Left lung (tissue), 10 donors: ENCODE results near the gene PAPPA. TPM values are rescaled to one million over a fixed set of nuclear protein-coding genes. Genes with fewer than 3 reads are reported as not detected.

Experiments
- ATAC-seq: fragments of 200-7000 bp; cut with Tn5 transposase; one replicate; pipeline ENCODE4 v1.9.1; 2020; ENCODE audit warnings: moderate library complexity
- DNase-seq, 4 donors: peaks; one replicate each; pipeline ENCODE4 v3.0.0-alpha.2; 2013 to 2020
- H3K27ac ChIP-seq, 2 donors: fragments of 200-600 bp; sonication (generic) in 1 of 2; one replicate each; pipeline versions ENCODE4 v1.5.0 to v1.8.0; 2020 to 2021
- H3K27me3 ChIP-seq, 2 donors: fragments of 200-600 bp; sonication (generic) in 1 of 2; one replicate each; pipeline versions ENCODE4 v1.5.0 to v1.8.0; 2020 to 2021
- H3K36me3 ChIP-seq, 2 donors: fragments of 200-600 bp; sonication (generic) in 1 of 2; one replicate each; pipeline versions ENCODE4 v1.5.0 to v1.8.0; 2020 to 2021
- H3K4me1 ChIP-seq, 2 donors: fragments of 200-600 bp; one replicate each; pipeline ENCODE4 v1.8.0; 2021
- H3K4me3 ChIP-seq, 2 donors: fragments of 200-600 bp; sonication (generic) in 1 of 2; one replicate each; pipeline versions ENCODE4 v1.5.0 to v1.8.0; 2020 to 2021; ENCODE audit warnings: mild to moderate bottlenecking in 1 of 2
- H3K9me3 ChIP-seq, 2 donors: fragments of 200-600 bp; sonication (generic) in 1 of 2; one replicate each; pipeline versions ENCODE4 v1.5.0 to v1.8.0; 2020 to 2021
- intact Hi-C, 2 donors: fragments of 100-400 bp; cut with DNase I; formaldehyde crosslinking; loops; one replicate each; pipeline versions ENCODE4 v1.11.2 to v1.14.2; 2022
- polyA plus RNA-seq, 6 donors: library from polyadenylated mRNA; unstranded; fragments of 120-200 nt; gene quantifications; one replicate each; pipeline ENCODE4 v1.2.1, GENCODE V29; 2013; ENCODE audit not compliant: insufficient read length in 6 of 6
- total RNA-seq, 2 donors: library from RNA; stranded (reverse); fragmentation: NEBNext Ultra II Directional; extraction: Animal tissue kit (Norgen Biotek cat#: 25700); gene quantifications; one replicate each; pipeline ENCODE4 v1.2.1, GENCODE V29; 2021
- TF ChIP-seq, protein P1 (sequence below), 2 donors: fragments of 200-600 bp; sonication (generic) in 1 of 2; IDR thresholded peaks; one replicate each; pipeline versions ENCODE4 v1.5.0 to v1.8.0; 2021; ENCODE audit warnings: antibody characterized with exemption in 2 of 2
- donor health status: DM: no; HTN: yes; CAD: no.
- donor health status: DM: no; HTN: no; CAD: no.

Gene PAPPA
- total and polyA plus RNA-seq, 8 donors = 1.1 to 9.8 (median 1.3) TPM

DNA sequence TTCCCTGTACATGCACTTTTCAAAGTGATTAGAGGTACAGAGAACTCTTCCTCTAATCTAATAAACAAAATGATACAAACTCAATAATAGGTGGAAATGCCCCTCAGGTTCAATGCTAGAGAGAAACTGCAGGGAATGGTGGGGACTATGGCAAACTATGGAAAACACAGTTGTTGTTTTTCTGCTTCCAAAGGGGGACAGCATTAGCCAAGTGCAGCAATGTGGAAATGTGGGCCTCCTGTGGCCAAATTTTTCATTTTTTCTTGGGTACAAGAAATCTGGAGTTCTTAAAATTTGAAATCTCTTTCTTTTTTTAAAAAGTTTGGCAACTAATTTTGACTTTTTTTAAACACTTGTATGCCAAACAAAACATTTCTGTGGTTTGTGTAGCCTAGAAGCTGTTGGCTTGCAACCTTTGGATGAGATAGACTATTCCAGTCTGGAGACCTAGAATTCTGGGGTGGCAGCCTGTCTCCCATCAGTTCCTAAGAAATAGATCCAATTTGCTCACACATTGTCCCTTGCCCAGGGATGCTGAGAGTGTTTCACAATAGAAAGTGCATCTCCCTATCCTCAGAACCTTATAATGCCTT, 218.6 kb downstream of the PAPPA start:
- no peaks in the 10 kb centered on the region for H3K9me3 ChIP-seq
- H3K36me3 ChIP-seq = no peaks in the 10 kb centered on the region
- H3K27ac ChIP-seq = no peak overlapping the region
- no peak for ATAC-seq
- no peak overlapping the region for H3K4me3 ChIP-seq
- no peaks in the 10 kb centered on the region for H3K4me1 ChIP-seq
- intact Hi-C loops = no loop called here
- TF ChIP-seq, protein P1, sequence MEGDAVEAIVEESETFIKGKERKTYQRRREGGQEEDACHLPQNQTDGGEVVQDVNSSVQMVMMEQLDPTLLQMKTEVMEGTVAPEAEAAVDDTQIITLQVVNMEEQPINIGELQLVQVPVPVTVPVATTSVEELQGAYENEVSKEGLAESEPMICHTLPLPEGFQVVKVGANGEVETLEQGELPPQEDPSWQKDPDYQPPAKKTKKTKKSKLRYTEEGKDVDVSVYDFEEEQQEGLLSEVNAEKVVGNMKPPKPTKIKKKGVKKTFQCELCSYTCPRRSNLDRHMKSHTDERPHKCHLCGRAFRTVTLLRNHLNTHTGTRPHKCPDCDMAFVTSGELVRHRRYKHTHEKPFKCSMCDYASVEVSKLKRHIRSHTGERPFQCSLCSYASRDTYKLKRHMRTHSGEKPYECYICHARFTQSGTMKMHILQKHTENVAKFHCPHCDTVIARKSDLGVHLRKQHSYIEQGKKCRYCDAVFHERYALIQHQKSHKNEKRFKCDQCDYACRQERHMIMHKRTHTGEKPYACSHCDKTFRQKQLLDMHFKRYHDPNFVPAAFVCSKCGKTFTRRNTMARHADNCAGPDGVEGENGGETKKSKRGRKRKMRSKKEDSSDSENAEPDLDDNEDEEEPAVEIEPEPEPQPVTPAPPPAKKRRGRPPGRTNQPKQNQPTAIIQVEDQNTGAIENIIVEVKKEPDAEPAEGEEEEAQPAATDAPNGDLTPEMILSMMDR (IDR thresholded peaks at IDR 0.05) = no peak
- no peak for DNase-seq
- H3K27me3 ChIP-seq = no peaks in the 10 kb centered on the region

DNA sequence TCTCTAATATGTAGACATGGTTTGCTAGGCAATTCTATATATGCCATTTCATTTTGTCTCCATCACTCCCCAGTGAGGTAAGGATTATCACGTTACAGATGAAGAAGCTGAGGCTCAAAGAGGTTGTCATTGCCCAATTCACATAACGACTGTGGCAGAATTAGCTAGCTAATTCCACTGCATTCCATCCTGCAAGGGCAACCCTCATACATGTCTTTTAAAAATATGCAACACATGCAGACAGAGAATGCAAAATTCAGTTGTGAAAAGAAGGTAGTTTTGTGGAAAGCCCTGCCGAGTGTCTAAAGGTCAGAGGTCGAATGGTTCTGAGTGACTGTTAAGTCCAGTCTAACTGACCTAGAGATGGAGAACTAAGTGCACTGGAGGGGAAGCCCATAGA, 219.2 kb downstream of the PAPPA start:
- no peaks in the 10 kb centered on the region for H3K9me3 ChIP-seq
- H3K4me1 ChIP-seq = no peaks in the 10 kb centered on the region
- no peaks in the 10 kb centered on the region for H3K27me3 ChIP-seq
- no peaks in the 10 kb centered on the region for H3K36me3 ChIP-seq
- no peak for ATAC-seq
- no peak overlapping the region for H3K27ac ChIP-seq
- DNase-seq = no peak
- no peak overlapping the region for H3K4me3 ChIP-seq
- intact Hi-C loops = no loop called here
- TF ChIP-seq, protein P1 (IDR thresholded peaks at IDR 0.05) = no peak

DNA sequence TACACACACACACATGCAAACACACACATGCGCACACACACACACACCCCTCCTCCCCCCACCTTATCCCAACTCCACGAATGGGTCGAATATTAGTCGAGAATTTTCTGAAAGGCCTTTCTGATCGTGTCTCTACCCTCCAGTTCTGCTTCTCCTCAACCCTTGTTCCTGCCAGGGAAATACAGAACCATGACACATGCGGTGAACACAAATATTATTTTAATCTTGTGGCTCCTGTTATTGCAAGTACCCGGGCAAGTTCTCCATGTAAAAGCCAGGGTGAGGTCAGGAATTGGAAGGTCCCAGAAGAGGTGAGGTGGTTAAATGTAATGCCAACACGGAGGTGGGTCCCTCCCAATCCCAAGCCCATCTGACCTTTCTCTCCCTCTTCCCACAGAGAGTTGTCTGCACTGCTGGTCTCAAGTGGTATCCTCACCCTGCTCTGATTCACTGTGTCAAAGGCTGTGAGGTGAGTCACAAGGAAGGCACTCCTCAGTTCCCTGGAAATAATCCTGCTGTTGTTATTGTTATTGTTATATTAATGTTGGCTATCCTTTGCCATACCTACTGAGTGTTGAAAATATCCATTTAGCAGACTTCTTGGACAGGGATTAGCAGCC, 223.7 kb downstream of the PAPPA start:
- H3K27me3 ChIP-seq = no peaks in the 10 kb centered on the region
- H3K27ac ChIP-seq = no peak overlapping the region
- H3K4me3 ChIP-seq = no peak overlapping the region
- intact Hi-C loops = no loop called here
- no peaks in the 10 kb centered on the region for H3K4me1 ChIP-seq
- no peaks in the 10 kb centered on the region for H3K36me3 ChIP-seq
- DNase-seq (no peak), ATAC-seq (peak; percentile 70)
- TF ChIP-seq, protein P1 (IDR thresholded peaks at IDR 0.05) = no peak
- no peaks in the 10 kb centered on the region for H3K9me3 ChIP-seq

DNA sequence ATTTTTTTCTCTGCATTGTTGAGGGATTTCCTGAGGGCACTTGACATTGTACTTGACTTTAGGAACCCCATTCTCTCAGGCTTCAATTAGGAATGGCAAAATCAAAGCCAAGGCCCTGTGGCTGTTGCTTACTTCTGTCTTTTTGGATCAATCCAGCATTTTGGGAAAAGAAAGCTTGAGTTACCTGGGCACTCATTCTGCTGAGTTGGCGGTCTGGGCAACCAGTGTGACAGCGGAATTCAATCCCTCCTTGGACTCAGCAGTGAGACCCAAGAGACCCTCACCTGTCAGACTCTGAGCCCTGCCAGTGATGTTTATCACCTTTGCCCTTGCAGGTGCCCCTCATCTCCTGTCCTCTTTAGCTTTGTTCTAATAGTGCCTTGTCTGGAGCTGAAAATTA, 225.3 kb downstream of the PAPPA start:
- DNase-seq (no peak), ATAC-seq (no peak)
- no peaks in the 10 kb centered on the region for H3K36me3 ChIP-seq
- H3K27ac ChIP-seq = no peak overlapping the region
- intact Hi-C loops = no loop called here
- TF ChIP-seq, protein P1 (IDR thresholded peaks at IDR 0.05) = no peak
- no peak overlapping the region for H3K4me3 ChIP-seq
- no peaks in the 10 kb centered on the region for H3K4me1 ChIP-seq
- H3K9me3 ChIP-seq = no peaks in the 10 kb centered on the region
- H3K27me3 ChIP-seq = no peaks in the 10 kb centered on the region

DNA sequence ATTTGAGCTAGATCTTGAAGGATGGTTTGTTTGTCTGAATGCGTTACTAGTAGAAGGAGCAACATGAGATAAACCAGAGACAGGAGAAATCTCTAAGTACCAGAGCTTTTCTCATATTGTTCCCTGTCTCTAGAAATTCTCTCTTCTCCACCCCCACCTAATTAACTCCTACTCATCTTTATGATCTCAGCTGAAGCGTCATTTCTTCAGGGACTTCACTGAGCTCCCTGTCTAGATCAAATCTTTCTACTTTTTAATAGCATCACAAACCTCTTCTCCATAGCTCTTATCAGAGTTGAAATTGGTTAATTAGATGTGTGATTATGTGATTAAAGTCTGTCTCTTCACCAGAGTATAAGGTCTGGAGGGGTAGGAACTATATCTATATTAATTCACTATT, 226.2 kb downstream of the PAPPA start:
- intact Hi-C loops = no loop called here
- Histone ChIP-seq H3K36me3 (no peaks in the 10 kb centered on the region), H3K9me3 (no peaks in the 10 kb centered on the region), H3K27ac (no peak overlapping the region), H3K4me1 (no peaks in the 10 kb centered on the region), H3K4me3 (no peak overlapping the region), H3K27me3 (no peaks in the 10 kb centered on the region)
- ATAC-seq (no peak), DNase-seq (no peak)
- TF ChIP-seq, protein P1 (IDR thresholded peaks at IDR 0.05) = no peak
